ENCODE measurements around the gene CAMK2B.

The CAMK2B gene

DNA sequence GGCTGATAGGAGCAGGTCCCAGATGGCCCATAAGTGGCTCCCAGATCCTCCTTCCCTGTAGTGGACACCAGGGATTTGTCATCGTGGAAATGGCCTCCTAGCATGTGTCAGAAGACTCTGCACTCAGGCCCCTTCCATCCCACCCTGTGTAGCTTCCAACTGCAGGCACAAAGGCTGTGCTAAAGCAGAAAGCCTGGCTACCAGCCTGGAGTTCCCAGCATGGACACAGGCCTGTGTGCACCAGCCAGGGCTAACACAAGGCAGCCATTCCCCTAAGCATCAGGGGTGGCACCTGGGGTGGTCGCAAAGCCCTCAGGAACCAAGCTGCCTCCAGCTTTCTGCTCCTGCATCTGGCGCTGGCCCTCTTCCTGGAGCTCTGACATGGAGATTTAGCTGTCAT lies 4.5 kb upstream of the CAMK2B start:
- no peak for DNase-seq

- DNase-seq: no peak
Measured at GRCh38 chr7:44329081-44329480, 3.7 kb upstream of the CAMK2B start.

- no peak for DNase-seq
Measured at GRCh38 chr7:44327981-44328380, 2.6 kb upstream of the CAMK2B start.

GRCh38 chr7:44326261-44327125 lies 1.1 kb upstream of the CAMK2B start:
- DNase-seq: no peak

DNA sequence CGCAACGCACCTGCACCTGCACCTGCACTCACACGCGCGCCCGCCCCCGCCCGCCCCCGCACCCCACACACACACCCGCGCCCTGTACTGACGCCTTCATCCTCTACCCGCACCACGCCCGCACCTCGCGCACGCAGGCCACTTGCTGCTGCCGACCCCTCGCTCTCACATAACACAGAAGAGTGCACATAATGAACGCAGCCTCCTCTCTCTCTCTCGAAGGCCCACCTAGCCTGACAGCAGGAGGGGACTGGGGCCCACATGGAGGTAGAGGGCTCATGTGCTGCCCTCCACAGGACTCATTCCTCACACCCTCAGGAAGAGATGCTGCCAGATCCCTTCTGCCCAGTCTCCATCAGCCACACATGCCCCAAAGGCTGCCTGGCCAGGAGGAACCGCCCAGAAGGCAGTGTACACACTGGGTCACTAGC lies 432 bp upstream of the CAMK2B start:
- DNase-seq: no peak

DNA sequence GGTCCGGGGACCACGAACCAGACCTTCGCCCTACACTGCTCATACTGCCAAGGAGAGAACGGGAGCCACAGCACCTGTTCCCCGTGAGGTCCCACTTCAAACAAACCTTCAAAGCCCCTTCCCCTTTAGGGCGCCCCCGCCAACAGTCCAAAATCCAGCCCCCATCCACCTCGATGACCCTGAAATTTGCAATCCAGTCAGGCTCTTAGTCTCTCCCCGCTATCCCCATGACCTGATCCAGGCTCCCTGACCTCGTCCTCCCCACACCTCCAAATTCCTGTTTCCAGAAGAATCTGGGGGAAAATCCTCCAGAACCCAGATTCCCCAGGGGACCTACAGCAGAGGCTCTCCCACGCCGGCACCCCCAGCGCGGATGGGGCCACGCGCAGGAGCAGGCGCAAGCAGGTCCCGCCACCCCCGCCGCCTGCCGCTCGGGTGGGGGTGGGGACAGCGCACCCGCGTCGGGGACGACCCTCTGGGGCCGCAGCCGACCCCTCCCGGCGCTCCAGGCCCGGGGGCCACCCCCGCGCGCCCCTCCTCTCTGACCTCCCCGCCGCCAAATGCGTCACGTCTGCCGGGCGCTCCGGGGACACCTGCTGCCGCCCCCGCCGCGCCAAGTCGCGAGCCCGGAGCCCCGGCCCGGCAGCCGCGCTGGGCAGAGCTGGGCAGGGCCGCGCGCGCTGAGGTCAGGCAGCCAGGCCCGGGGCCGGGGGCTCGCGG lies 753 bp downstream of the CAMK2B start:
- no peak for DNase-seq

- no peak for DNase-seq
Measured at GRCh38 chr7:44324204-44324480, 1.3 kb downstream of the CAMK2B start.

- no peak for DNase-seq
Measured at GRCh38 chr7:44323381-44324203, 1.8 kb downstream of the CAMK2B start.

GRCh38 chr7:44322631-44323363 lies 2.6 kb downstream of the CAMK2B start:
- DNase-seq: no peak

- DNase-seq: no peak
Measured at GRCh38 chr7:44321796-44322195, 3.6 kb downstream of the CAMK2B start.

- no peak for DNase-seq
Measured at GRCh38 chr7:44320794-44321371, 4.5 kb downstream of the CAMK2B start.

- no peak for DNase-seq
Measured at GRCh38 chr7:44320141-44320540, 5.3 kb downstream of the CAMK2B start.

- no peak for DNase-seq
Measured at GRCh38 chr7:44318332-44318731, 7.1 kb downstream of the CAMK2B start.

- no peak for DNase-seq
Measured at GRCh38 chr7:44315301-44315903, 10.0 kb downstream of the CAMK2B start.

- DNase-seq: no peak
Measured at GRCh38 chr7:44313621-44314031, 11.8 kb downstream of the CAMK2B start.

- no peak for DNase-seq
Measured at GRCh38 chr7:44313016-44313415, 12.4 kb downstream of the CAMK2B start.

DNA sequence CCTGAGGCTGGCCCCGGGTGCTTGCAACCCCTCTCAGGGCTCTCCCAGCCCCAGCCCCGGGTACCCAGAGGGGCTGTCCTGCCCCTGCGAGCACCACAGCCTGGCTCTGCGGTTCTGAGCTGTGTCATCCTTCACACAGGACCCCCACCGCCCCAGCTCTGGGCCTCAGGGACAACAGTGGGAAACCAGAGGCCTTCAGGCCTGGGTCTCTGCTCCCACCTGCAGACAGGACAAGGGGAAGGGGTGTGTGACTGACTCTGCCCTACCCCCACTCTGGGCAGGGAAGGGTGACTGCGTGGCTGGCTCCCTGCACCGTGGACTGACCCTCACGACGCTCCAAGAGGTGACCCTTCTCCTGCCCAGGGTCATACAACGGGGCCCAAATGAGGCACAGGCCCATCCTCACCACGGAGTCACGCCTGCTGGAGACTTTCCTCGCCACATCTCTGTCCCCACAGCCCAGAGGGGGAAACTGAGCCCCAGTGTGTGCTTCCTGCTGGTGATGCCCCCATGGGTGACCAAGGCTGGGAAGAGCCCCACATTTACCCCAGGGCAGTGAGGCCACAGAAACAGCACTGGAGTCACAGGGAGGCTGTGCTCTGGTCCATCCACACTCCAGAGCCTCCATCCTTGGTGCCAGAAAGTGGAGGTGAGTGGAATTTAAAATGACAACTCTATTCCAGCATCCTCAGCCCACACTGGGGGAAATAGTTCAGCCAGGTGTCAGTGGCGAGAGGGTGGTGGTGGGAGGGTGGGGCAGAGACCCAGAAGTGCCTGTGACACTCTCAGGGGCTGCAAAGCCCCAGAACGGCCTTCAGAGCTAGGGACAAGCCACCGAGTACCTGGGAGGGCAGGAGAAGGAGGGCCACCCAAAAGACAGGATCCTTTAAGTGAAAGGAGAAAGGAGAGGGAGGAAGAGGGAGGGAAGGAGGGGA lies 13.6 kb downstream of the CAMK2B start:
- no peak for DNase-seq

- DNase-seq: no peak
Measured at GRCh38 chr7:44310221-44310848, 15.1 kb downstream of the CAMK2B start.

DNA sequence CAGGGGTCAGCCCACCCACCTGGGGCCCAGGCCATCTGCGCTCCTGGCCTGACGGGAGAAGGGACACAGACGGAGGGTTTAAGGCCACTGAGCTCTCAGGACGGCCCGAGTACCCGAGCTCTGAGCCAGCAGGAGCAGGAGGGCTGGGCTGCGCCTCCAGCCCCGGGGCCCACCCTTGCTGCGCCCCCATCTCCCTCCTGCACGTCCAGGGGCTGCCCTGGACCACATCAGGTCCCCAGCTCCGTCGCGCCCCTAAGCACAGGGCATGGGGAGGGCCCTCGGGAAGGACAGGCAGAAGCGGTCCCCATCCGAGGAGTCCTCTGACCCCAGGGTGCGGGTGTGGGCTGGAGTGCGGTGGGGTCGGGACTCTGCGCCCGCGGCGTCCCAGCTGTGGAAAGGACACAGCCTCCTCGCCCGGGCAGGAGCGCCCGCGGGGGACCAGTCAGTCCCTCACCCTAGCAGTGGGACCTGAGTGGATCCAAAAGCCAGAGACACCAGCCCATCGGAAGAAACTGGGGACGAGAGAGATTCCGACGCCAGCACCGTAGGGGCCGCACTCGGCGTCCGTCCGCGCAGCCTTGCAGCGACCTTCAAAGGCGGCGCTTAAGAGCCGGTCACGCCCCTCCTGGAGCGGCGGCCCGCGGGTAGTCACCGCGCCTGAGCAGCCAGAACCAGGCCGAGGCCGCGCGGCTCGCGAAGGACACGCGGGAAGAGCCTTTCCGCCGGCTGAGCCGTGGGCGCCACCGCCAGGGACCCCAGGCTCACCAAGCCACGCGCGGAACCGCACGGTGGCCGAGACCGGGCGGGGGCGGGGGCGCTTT lies 15.9 kb downstream of the CAMK2B start:
- no peak for DNase-seq
